K562 (cell line): Measurements from ENCODE around the gene SULT6B1. TPM values are rescaled to one million over a fixed set of nuclear protein-coding genes. Genes with fewer than 3 reads are reported as not detected.

ENCODE experiments used
- ARHGAP35 ChIP-seq: fragments of 450-650 bp; IDR thresholded peaks from 2 replicates; pipeline ENCODE4 v1.6.1; 2018; ENCODE audit not compliant: partially characterized antibody
- ELF2 ChIP-seq: fragments of 250-450 bp; sonication (Bioruptor Pico); IDR thresholded peaks from 2 replicates; pipeline ENCODE4 v1.5.0; 2021; ENCODE audit warnings: mild to moderate bottlenecking
- GTF2F1 ChIP-seq: IDR thresholded peaks from 2 replicates; pipeline ENCODE4 v1.6.1; 2011; ENCODE audit warnings: low read depth, low read length, improper control_type of control experiment
- MAFG ChIP-seq: fragments of 450-650 bp; conservative IDR thresholded peaks from 2 replicates; pipeline ENCODE4 v1.6.1; 2016; ENCODE audit warnings: missing genetic modification characterization, missing compliant biosample characterization
- NCOA2 ChIP-seq, 2 experiments: fragments of 450-650 bp; IDR thresholded peaks; 2 replicates each; pipeline ENCODE4 v1.6.1; 2018; ENCODE audit warnings: mild to moderate bottlenecking in 2 of 2, moderate library complexity in 1 of 2; ENCODE audit not compliant: partially characterized antibody in 2 of 2
- NR2C2 ChIP-seq, 2 experiments: fragments of 200-800 bp in 1 of 2; sonication (Bioruptor generic) in 1 of 2; sonication (generic) in 1 of 2; formaldehyde crosslinking in 1 of 2; IDR thresholded peaks; 2 replicates each; pipeline versions ENCODE4 v1.6.1 to v1.8.0; 2016 to 2022; ENCODE audit warnings: mild to moderate bottlenecking in 1 of 2, missing compliant biosample characterization in 1 of 2, missing genetic modification characterization in 1 of 2, missing genetic modification reagents in 1 of 2
- POLR2G ChIP-seq: fragments of 200-400 bp; formaldehyde crosslinking; IDR thresholded peaks from 2 replicates; pipeline ENCODE4 v1.6.1; 2017; ENCODE audit warnings: low read depth, mild to moderate bottlenecking, antibody characterized with exemption, low read length, moderate library complexity
- SAP30 ChIP-seq: fragments of 200-600 bp; sonication (generic); IDR thresholded peaks from 2 replicates; pipeline ENCODE4 v1.6.1; 2012; ENCODE audit warnings: borderline replicate concordance, low read depth, mild to moderate bottlenecking, moderate library complexity, low read length, control low read depth, inconsistent platforms; ENCODE audit not compliant: insufficient read depth, poor library complexity, severe bottlenecking
- TCFL5 ChIP-seq: fragments of 250-450 bp; sonication (Bioruptor Pico); conservative IDR thresholded peaks from 2 replicates; pipeline ENCODE4 v1.6.1; 2021; ENCODE audit warnings: mild to moderate bottlenecking, moderate library complexity, matching md5 sums
- ZBTB8A ChIP-seq: fragments of 450-650 bp; IDR thresholded peaks from 2 replicates; pipeline ENCODE4 v1.6.1; 2018; ENCODE audit warnings: mild to moderate bottlenecking, moderate library complexity; ENCODE audit not compliant: partially characterized antibody
- ZFX ChIP-seq: sonication (generic); formaldehyde crosslinking; IDR thresholded peaks from 2 replicates; pipeline ENCODE4 v1.8.0; 2022; ENCODE audit warnings: mild to moderate bottlenecking, missing genetic modification reagents, moderate library complexity
- ZNF232 ChIP-seq: sonication (generic); formaldehyde crosslinking; IDR thresholded peaks from 2 replicates; pipeline ENCODE4 v1.8.0; 2022; ENCODE audit warnings: mild to moderate bottlenecking, missing genetic modification reagents
- ZNF324 ChIP-seq: fragments of 250-450 bp; sonication (Bioruptor Pico); IDR thresholded peaks from 2 replicates; pipeline ENCODE4 v1.4.0; 2020; ENCODE audit warnings: mild to moderate bottlenecking
- ZNF449 ChIP-seq: fragments of 250-450 bp; sonication (Bioruptor Pico); IDR thresholded peaks from 2 replicates; pipeline ENCODE4 v1.8.0; 2022; ENCODE audit warnings: moderate library complexity, mild to moderate bottlenecking, inconsistent platforms
- ZNF57 ChIP-seq: fragments of 450-650 bp; formaldehyde crosslinking; IDR thresholded peaks from 2 replicates; pipeline ENCODE4 v1.4.0; 2020; ENCODE audit warnings: mild to moderate bottlenecking, moderate library complexity
- ZSCAN29 ChIP-seq: fragments of 450-650 bp; IDR thresholded peaks from 2 replicates; pipeline ENCODE4 v1.6.1; 2017
- polyA plus RNA-seq, 8 experiments: library from polyadenylated mRNA; depleted of rRNA in 4 of 8; stranded (reverse) in 5 of 8; unstranded in 3 of 8; fragments of >200 nt; fragmentation: Nextera tagmentation in 2 of 8; fragmentation: Illumina TruSeq in 1 of 8; extraction: Ambion mirVana in 2 of 8; extraction: Trizol in 1 of 8; gene quantifications; 2 replicates each; pipeline versions ENCODE4 v1.2.1 to v1.2.3, GENCODE V29; 2011 to 2014; ENCODE audit warnings: inconsistent platforms in 1 of 8, missing spikeins in 1 of 8
- total RNA-seq, 7 experiments: library from RNA; depleted of rRNA in 6 of 7; stranded (reverse); fragments of >200 nt in 6 of 7; fragmentation: Illumina TruSeq in 2 of 7; extraction: Trizol in 2 of 7; gene quantifications; 2 replicates each; pipeline versions ENCODE4 v1.2.1 to v1.2.3, GENCODE V29; 2011 to 2021; ENCODE audit warnings: low replicate concordance in 1 of 7
- TF ChIP-seq, protein P1 (sequence below): fragments of 450-650 bp; IDR thresholded peaks from 2 replicates; pipeline ENCODE4 v1.6.1; 2018; ENCODE audit warnings: mild to moderate bottlenecking, low read depth; ENCODE audit not compliant: partially characterized antibody
- TF ChIP-seq, protein P2 (sequence below), 2 experiments: fragments of 150-350 bp in 1 of 2; IDR thresholded peaks; 2 replicates each; pipeline ENCODE4 v1.6.1; 2012 to 2016; ENCODE audit warnings: low read depth in 2 of 2, low read length in 2 of 2, mild to moderate bottlenecking in 1 of 2, moderate library complexity in 1 of 2

SULT6B1 gene
- total and polyA plus RNA-seq, 9 of the 15 experiments (the other 6 are each of a cell fraction or from before 2014, with no cell fraction given) = not detected

DNA sequence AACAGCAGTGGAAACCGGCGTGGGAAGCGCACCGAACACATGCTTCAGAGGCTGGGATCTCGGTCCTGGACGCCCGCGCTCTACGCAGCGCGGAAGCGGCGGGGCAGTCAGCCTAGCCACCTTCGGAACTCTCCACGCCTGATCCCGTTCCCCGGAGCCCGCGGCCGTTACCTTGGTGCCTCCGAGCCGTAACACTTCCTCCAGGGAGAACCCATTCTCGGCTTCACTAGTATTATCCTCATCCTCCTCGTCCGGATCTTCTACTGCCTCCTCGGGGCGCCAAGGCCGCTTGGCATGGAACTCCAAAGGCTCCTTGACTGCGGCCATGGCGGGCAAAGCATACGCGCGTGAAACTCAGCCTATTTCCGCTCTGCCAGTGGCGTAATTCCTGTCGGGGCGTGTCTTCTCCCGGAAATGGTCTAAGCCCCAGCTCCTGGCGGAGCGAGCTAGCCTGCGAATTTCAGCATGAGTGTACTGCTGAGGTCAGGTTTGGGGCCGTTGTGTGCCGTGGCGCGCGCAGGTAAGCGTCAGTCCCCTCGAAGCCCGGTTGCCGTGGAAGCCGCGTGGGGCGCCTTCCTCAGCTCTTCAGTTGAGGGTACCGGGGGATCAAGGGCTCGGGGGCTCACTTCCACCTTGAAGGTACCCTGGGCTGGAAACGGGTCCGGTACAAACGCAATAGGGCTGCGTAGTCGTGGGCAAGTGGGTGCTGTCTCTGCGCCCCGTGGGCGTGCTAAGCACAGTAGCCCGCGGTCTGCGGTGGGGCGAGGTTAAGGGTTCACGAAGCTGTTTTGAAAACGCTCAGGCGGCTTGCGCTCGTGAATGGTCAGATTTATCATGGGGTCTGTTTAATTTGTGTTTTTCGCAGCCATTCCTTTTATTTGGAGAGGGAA is 43.0 kb upstream of the SULT6B1 start, which contains the start of the genes CEBPZ and NDUFAF7 (continued):
- TF ChIP-seq, protein P1, sequence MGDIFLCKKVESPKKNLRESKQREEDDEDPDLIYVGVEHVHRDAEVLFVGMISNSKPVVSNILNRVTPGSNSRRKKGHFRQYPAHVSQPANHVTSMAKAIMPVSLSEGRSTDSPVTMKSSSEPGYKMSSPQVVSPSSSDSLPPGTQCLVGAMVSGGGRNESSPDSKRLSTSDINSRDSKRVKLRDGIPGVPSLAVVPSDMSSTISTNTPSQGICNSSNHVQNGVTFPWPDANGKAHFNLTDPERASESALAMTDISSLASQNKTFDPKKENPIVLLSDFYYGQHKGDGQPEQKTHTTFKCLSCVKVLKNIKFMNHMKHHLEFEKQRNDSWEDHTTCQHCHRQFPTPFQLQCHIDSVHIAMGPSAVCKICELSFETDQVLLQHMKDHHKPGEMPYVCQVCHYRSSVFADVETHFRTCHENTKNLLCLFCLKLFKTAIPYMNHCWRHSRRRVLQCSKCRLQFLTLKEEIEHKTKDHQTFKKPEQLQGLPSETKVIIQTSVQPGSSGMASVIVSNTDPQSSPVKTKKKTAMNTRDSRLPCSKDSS = no peak
- TF ChIP-seq ARHGAP35 (no peak), ZNF232 (CRISPR knock-in tag) (0 out of 2 replicates have a peak, but pooled peaks have one; percentile 84), SAP30 (peak; percentile 56), GTF2F1 (peak; percentile 78), ZNF324 (no peak), ZBTB8A (no peak), ZSCAN29 (no peak), ELF2 (peak; percentile 68; the same call in 1 of the 2 replicates), MAFG (tag) (no peak), TCFL5 (CRISPR knock-in tag) (no peak), ZFX (peak; percentile 73), ZNF57 (CRISPR knock-in tag) (no peak), NR2C2 (CRISPR knock-in tag; IDR thresholded peaks at IDR 0.05) (no peak), NR2C2 (tag; IDR thresholded peaks at IDR 0.05) (peak; percentile 12; the same call in 1 of the 2 replicates), ZNF449 (CRISPR knock-in tag) (no peak), POLR2G (peak; percentile 95), NCOA2 (IDR thresholded peaks at IDR 0.05; ENCODE audit: partially characterized antibody in 2 of 2) (no peak)
- TF ChIP-seq, protein P2, sequence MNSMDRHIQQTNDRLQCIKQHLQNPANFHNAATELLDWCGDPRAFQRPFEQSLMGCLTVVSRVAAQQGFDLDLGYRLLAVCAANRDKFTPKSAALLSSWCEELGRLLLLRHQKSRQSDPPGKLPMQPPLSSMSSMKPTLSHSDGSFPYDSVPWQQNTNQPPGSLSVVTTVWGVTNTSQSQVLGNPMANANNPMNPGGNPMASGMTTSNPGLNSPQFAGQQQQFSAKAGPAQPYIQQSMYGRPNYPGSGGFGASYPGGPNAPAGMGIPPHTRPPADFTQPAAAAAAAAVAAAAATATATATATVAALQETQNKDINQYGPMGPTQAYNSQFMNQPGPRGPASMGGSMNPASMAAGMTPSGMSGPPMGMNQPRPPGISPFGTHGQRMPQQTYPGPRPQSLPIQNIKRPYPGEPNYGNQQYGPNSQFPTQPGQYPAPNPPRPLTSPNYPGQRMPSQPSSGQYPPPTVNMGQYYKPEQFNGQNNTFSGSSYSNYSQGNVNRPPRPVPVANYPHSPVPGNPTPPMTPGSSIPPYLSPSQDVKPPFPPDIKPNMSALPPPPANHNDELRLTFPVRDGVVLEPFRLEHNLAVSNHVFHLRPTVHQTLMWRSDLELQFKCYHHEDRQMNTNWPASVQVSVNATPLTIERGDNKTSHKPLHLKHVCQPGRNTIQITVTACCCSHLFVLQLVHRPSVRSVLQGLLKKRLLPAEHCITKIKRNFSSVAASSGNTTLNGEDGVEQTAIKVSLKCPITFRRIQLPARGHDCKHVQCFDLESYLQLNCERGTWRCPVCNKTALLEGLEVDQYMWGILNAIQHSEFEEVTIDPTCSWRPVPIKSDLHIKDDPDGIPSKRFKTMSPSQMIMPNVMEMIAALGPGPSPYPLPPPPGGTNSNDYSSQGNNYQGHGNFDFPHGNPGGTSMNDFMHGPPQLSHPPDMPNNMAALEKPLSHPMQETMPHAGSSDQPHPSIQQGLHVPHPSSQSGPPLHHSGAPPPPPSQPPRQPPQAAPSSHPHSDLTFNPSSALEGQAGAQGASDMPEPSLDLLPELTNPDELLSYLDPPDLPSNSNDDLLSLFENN (IDR thresholded peaks at IDR 0.05; ENCODE audit: low read depth in 2 of 2, low read length in 2 of 2) = peak in 1 of 2 experiments; percentile 44; a peak in 2 of 4 replicates
